ENCODE data around the gene C1orf94.

- TF ChIP-seq CTCF (IDR thresholded peaks at IDR 0.05; ENCODE audit: insufficient read depth, low read length, poor library complexity, severe bottlenecking) (no peak), EZH2phosphoT487 (conservative IDR thresholded peaks at IDR 0.05; ENCODE audit: low read length) (no peak)
Measured at GRCh38 chr1:34250342-34250741, 73.6 kb downstream of the C1orf94 start.
